Mesenteric fat pad (tissue), 1 donor: ENCODE measurements around the gene CWC22. TPM values are rescaled to one million over a fixed set of nuclear protein-coding genes. Genes with fewer than 3 reads are reported as not detected.
"Not testable (repeated sequence)": the region's sequence is repeated elsewhere in the genome, so short reads cannot be mapped to it uniquely, and the experiment has no call there.

ENCODE experiments used
- DNase-seq: peaks from one replicate; pipeline ENCODE4 v3.0.0-alpha.2; 2020; ENCODE audit warnings: low spot score
- long read RNA-seq: library from polyadenylated mRNA; unstranded; transcript quantifications from one replicate; pipeline ENCODE4 v2.0.0, GENCODE V29; 2020
- total RNA-seq: library from RNA; stranded (reverse); fragmentation: NEBNext Ultra II Directional; extraction: Animal tissue kit (Norgen Biotek cat#: 25700); gene quantifications from one replicate; pipeline ENCODE4 v1.2.1, GENCODE V29; 2021
- donor health status: DM: yes; HTN: yes; CAD: no.

The CWC22 gene
- total RNA-seq = 16.6 TPM
- long read RNA-seq, transcript CWC22-201 (20 exons, 2,392 nt) = major isoform, 35 of 47 reads
- long read RNA-seq, partial matches to known transcripts = 10 of 47 reads
- long read RNA-seq, other reads (novel, unspliced or antisense) = 2 of 47 reads

DNA sequence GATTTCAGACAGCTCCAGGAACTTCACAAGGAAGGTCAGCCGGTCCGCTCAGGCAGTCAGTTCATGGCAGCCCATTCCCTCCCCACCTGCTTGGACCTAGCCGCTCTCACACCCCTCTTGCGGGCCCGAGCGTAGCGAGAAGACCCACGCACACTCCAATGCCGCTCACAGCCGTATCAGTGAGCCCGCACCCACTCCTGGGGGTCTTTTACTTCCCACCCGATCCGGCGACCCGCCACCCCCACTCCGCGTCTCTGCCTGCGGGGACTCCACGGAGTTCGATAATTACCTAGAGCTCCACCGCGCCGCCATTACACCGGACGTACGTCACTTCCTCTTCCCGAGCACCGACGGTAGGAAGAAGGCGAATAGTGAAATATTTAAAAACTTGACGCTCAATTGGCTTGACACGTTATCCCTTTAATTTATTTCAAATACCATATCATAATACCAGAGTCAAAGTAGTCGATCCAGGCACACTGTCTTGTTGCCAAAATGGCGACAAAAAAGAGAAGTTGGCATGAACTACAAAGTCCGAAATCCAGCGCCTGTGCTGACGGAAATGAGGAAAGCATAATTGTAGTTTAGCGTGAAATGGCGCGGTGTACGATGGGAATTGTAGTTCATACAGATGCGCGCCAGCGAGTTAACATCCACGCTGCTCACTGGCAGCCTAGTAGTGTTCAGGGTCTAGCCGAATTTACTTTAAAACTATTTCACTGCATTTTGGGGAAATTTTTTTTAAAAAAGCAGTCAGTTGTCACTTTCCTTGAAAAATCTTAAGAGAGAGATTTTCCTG, at the start of gene CWC22:
TSS of gene CWC22 (minus strand) at position 517 of the 799 bp plus-strand sequence. CDS start 13,956 bp downstream, outside the sequence.
- DNase-seq = peak; percentile 93

DNA sequence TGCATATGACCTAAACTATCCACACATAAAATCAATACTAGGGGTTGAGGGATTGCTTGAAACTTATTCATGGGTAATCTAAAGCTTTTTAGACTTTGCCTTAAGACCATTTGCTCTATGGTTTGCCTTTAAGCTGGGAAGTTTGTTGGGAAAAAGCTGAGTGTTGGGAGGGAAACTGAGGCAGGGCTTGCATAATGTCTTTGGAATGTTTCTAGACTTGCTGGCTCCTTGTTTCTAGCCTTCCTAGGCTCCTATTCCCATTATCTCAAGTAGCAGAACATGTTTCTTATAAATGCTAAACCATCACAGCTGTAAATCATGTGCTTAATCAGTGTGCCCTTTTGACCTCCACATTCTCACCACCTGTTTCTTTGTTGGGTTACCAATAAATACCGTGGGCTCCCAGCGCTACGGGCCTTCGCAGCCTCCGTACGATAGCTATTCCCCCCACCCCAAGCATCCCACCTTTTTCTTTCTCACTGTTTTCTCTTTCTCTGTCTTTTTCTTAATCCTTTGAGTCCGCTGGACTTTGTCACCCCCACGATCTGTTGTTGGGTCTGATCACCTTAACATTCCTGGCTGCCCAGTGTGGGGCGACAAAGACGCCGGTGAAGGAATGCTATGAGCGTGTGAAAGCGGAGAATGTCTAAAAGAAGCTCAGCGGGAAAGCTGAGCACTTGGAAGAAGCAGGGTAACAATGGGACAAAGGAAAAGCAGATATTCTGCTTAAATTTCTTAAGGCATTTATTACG, 49.4 kb upstream of the CWC22 start:
- DNase-seq = no peak

- DNase-seq = not testable (repeated sequence)
Measured at GRCh38 chr2:180054576-180054975, 47.5 kb upstream of the CWC22 start.

- no peak for DNase-seq
Measured at GRCh38 chr2:180050246-180050645, 43.1 kb upstream of the CWC22 start.

- no peak for DNase-seq
Measured at GRCh38 chr2:180048251-180048650, 41.2 kb upstream of the CWC22 start.

DNA sequence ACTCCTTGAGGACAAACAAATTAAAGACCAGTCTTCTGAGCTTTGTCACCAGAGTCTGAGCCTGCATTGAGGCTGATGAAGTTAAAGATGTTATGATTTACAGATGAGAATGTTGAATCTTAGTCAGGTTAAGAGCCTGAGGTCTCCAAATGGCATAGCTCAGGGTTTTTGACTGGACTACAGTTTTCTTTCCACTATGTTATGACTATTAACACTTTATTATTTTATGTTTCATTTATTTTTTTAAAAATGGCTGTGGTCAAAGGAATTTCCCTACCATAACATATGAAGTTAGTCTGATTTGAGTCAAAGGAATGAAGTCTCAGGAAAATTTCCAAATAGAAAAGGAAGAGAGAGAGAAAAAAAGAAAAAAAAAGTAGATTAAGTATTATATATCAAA, 39.7 kb upstream of the CWC22 start:
- DNase-seq = no peak

DNA sequence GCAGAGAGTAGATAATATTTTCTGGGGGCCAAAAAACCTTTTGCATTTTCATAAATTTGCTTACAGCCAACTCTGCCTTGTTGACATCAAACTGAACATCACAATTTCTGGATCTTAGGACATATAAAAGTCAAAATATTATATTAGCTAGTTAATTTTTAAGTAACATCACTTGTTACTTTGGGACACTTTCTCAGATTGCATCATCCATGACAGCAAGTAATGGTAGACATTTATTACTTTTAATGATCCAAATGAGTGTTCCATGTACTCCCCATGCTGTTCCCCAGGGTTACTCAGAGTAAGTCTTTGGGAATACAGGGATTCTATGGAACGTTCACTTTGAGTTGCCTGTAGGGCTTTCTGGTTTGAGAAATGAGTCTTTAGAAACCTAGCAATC, 39.1 kb upstream of the CWC22 start:
- no peak for DNase-seq

GRCh38 chr2:180040146-180040925, 33.2 kb upstream of the CWC22 start:
- DNase-seq = no peak

GRCh38 chr2:180038997-180039396, 31.9 kb upstream of the CWC22 start:
- DNase-seq = no peak

- no peak for DNase-seq
Measured at GRCh38 chr2:180033993-180034894, 27.1 kb upstream of the CWC22 start.

DNA sequence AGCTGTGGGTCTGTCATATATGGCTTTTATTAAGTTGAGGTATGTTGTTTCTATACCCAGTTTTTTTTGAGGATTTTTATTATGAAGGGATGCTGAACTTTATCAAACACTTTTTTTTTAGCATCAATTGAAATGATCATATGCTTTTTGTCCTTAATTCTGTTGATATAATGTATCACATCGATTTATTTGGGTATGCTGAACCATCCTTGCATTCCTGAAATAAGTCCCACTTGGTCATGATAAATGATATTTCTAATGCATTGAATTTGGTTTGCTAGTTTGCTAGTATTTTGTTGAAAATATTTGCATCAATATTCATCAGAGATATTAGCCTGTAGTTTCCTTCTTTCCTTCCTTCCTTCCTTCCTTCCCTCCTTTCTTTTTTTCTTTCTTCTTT, 22.5 kb upstream of the CWC22 start:
- DNase-seq = no peak

- no peak for DNase-seq
Measured at GRCh38 chr2:180021850-180022249, 14.8 kb upstream of the CWC22 start.

- DNase-seq = no peak
Measured at GRCh38 chr2:180017784-180018183, 10.7 kb upstream of the CWC22 start.

GRCh38 chr2:180016937-180017336, 9.8 kb upstream of the CWC22 start:
- no peak for DNase-seq

DNA sequence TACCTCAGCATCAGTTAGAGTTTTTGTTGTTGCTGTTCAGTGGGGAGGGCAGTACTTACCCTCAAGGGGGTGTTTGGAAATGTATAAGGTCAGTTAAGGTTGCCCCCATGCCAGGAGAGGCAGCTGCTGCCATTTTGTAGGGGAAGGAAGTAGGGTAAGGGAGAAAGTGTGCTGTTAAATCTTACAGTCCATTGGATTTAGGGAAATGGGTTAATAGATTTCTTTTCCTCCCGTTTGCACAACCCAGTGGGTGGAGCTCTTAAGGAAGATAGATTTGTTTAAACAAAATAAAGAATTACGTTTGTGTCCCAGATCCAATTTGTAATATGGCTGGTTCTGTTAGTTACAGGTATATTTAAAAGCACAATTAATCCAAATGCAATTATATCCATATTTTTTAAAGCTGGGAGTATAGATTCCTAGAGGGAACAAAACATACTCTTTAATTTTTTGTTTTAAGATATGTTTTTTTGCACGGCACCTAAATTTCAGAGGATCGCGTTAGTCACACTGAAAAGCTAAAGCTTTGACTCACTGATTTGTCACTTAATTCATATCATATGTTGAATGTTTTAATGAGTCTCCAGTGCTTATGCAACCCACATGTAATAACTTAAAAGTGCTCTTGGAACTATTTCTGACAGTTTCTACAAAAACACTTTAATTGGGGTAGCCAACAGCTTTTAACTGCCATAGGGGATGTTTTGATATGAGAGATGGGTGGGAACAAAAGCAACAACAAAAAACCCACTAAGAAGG, 9.0 kb upstream of the CWC22 start:
- no peak for DNase-seq

- DNase-seq = no peak
Measured at GRCh38 chr2:180012523-180012922, 5.4 kb upstream of the CWC22 start.

DNA sequence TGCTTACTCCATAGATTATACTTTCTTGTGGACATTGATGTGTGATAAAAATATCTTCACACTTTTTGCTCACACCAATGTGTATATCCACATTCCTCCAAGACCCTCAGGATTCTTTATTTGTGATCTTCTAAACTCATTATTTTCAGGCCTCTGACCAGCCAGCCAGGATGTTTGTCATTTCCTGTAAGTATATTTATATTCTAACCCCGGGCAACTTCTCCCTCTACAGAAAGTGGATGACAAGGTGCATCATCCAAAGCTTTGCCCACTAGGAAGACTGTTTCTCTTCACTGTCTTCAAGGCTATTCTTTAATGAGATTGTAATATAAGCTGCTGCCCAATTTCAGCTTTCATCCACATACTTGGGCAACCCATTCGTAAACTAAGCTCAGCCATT, 3.6 kb upstream of the CWC22 start:
- DNase-seq = no peak

- DNase-seq = no peak
Measured at GRCh38 chr2:180006231-180006630, 866 bp downstream of the CWC22 start.

GRCh38 chr2:180005465-180005864, 1.6 kb downstream of the CWC22 start:
- DNase-seq = not testable (repeated sequence)

- no peak for DNase-seq
Measured at GRCh38 chr2:180004731-180005130, 2.4 kb downstream of the CWC22 start.
